Left ventricle myocardium inferior (tissue), 1 donor: ENCODE data around the gene LRIG3. TPM values are rescaled to one million over a fixed set of nuclear protein-coding genes. Genes with fewer than 3 reads are reported as not detected.

Experiments
- DNase-seq: peaks from one replicate; pipeline ENCODE4 v3.0.0-alpha.2; 2020
- H3K27ac ChIP-seq: fragments of 200-600 bp; replicated peaks from 2 replicates; pipeline ENCODE4 v1.8.0; 2021
- H3K27me3 ChIP-seq: fragments of 200-600 bp; 2 replicates; pipeline ENCODE4 v1.8.0; 2021; ENCODE audit warnings: low read depth
- H3K36me3 ChIP-seq: fragments of 200-600 bp; 2 replicates; pipeline ENCODE4 v1.8.0; 2021
- H3K4me1 ChIP-seq: fragments of 200-600 bp; 2 replicates; pipeline ENCODE4 v1.8.0; 2021
- H3K4me3 ChIP-seq: fragments of 200-600 bp; 2 replicates; pipeline ENCODE4 v1.8.0; 2021; ENCODE audit warnings: mild to moderate bottlenecking, moderate library complexity
- H3K9me3 ChIP-seq: fragments of 200-600 bp; replicated peaks from 2 replicates; pipeline ENCODE4 v1.8.0; 2021
- intact Hi-C: fragments of 100-400 bp; cut with micrococcal nuclease; formaldehyde crosslinking; loops from one replicate; pipeline ENCODE4 v1.11.0; 2022
- total RNA-seq: library from RNA; stranded (reverse); fragmentation: NEBNext Ultra II Directional; extraction: Animal tissue kit (Norgen Biotek cat#: 25700); gene quantifications from one replicate; pipeline ENCODE4 v1.2.1, GENCODE V29; 2021
- TF ChIP-seq, protein P1 (sequence below): fragments of 200-600 bp; IDR thresholded peaks from 2 replicates; pipeline ENCODE4 v1.8.0; 2021; ENCODE audit warnings: antibody characterized with exemption, mild to moderate bottlenecking, borderline replicate concordance
- donor health status: DM: no; HTN: yes; CAD: no; lungs with severe emphysema.

The LRIG3 gene
- total RNA-seq, 1 donor from 2014 or later: 4.5 TPM

DNA sequence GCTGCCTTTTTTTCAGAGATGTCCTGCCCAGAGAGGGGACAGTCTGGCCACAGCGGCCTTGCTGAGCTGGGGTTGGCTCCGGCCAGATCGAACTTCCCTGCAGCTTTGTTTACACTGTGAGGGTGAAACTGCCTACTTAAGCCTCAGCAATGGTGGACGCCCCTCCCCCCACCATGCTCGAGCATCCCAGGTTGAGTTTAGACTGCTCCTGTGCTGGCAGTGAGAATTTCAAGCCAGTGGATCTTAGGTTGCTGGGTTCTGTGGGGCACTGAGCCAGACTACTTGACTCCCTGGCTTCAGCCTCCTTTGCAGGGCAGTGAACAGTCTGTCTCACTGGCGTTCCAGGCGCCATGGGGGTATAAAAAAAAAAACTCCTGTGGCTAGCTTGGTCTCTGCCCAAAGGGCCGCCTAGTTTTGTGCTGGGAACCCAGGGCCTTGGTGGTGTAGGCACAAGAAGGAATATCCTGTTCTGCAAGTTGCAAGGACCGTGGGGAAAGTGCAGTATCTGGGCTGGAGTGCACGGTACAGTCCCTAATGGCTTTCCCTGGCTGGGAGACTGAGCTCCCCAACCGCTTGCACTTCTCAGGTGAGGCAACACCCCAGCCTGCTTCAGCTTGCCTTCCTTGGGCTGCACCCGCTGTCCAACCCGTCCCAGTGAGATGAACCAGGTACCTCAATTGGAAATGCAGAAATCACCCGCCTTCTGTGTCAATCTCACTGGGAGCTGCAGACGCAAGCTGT lies 79.1 kb downstream of the LRIG3 start:
- no peak overlapping the region for H3K27ac ChIP-seq
- DNase-seq: peak; percentile 24
- H3K4me3 ChIP-seq: no peak overlapping the region
- H3K9me3 ChIP-seq: peaks cover 21% of the 10 kb centered on the region
- TF ChIP-seq, protein P1, sequence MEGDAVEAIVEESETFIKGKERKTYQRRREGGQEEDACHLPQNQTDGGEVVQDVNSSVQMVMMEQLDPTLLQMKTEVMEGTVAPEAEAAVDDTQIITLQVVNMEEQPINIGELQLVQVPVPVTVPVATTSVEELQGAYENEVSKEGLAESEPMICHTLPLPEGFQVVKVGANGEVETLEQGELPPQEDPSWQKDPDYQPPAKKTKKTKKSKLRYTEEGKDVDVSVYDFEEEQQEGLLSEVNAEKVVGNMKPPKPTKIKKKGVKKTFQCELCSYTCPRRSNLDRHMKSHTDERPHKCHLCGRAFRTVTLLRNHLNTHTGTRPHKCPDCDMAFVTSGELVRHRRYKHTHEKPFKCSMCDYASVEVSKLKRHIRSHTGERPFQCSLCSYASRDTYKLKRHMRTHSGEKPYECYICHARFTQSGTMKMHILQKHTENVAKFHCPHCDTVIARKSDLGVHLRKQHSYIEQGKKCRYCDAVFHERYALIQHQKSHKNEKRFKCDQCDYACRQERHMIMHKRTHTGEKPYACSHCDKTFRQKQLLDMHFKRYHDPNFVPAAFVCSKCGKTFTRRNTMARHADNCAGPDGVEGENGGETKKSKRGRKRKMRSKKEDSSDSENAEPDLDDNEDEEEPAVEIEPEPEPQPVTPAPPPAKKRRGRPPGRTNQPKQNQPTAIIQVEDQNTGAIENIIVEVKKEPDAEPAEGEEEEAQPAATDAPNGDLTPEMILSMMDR: no peak
- no peaks in the 10 kb centered on the region for H3K27me3 ChIP-seq
- no peaks in the 10 kb centered on the region for H3K36me3 ChIP-seq
- H3K4me1 ChIP-seq: no peaks in the 10 kb centered on the region
- intact Hi-C loops: no loop called here

- no peak for DNase-seq
- intact Hi-C loops: no loop called here
- TF ChIP-seq, protein P1: no peak
Measured at GRCh38 chr12:58833853-58834252, 86.5 kb downstream of the LRIG3 start.

DNA sequence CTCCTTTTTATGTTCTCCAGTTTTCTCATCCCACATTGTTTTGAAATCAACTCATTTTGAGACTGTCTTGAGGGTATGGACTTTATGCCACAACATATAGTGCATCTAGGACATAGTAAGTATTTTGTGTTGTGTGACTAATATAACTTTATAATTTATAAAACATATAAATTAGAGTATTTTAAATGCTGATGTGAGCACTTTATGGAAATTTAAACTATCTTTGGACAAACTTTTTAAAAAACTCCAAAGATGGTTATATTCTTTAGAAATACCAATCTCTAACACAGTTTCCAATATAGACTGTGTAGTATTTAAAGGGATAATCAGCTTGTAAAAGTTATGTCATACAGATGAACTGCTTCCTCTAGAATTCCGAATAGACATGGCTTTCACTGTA lies 87.4 kb downstream of the LRIG3 start:
- Histone ChIP-seq H3K36me3 (no peaks in the 10 kb centered on the region), H3K9me3 (peaks cover 16% of the 10 kb centered on the region), H3K4me3 (no peak overlapping the region), H3K27ac (no peak overlapping the region), H3K27me3 (no peaks in the 10 kb centered on the region), H3K4me1 (no peaks in the 10 kb centered on the region)
- intact Hi-C loops: no loop called here
- TF ChIP-seq, protein P1: no peak
- DNase-seq: no peak

More at GRCh38 chr12:58833853-58834252, 86.5 kb downstream of the LRIG3 start:
- H3K4me1 ChIP-seq: no peaks in the 10 kb centered on the region
- no peak overlapping the region for H3K27ac ChIP-seq
- no peak overlapping the region for H3K4me3 ChIP-seq
- H3K27me3 ChIP-seq: no peaks in the 10 kb centered on the region
- no peaks in the 10 kb centered on the region for H3K36me3 ChIP-seq
- peaks cover 16% of the 10 kb centered on the region for H3K9me3 ChIP-seq
